ENCODE data around the gene ADCY3.

ADCY3 gene

GRCh38 chr2:24872344-24873115 lies 47.5 kb downstream of the ADCY3 start:
- DNase-seq, result no peak

- DNase-seq, result no peak
Measured at GRCh38 chr2:24871852-24872333, 48.1 kb downstream of the ADCY3 start.

DNA sequence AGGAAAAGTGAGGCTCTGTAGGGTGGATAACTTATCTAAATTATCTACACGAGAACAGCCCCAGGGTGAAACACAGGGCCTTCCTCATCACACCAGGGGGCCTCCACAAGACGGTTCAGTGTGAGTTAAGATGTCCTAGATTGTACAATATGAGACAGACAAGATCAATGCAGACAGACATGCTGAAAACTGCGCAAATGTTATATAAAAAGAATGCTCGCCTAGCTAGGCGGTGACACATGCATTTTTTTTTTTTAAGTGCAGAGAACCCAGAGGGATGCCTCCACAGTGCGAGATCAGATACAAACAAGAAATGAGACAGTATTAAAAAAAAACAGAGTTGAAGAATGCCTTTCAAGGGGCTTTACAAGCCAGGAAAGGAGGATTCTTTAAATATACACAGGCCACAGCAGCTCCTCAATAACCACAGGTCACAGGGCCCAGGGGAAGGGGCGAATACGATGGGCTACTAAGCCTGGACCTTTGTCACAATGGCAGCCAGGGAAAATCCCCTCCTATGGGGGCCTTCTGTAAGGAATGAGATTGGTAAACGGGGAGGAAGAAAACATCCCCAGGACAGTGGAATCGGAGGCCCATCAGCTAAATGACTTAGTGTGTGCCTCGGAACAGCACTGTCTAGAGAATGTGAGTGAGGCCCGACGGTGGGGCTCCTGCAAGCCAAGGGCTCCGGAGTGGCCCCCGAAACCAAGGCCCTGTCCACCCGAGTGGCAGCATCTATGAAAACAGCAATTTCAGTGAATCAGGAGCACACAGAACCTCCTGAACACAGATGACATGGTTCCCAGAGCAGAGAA lies 48.9 kb downstream of the ADCY3 start:
- no peak for DNase-seq

DNA sequence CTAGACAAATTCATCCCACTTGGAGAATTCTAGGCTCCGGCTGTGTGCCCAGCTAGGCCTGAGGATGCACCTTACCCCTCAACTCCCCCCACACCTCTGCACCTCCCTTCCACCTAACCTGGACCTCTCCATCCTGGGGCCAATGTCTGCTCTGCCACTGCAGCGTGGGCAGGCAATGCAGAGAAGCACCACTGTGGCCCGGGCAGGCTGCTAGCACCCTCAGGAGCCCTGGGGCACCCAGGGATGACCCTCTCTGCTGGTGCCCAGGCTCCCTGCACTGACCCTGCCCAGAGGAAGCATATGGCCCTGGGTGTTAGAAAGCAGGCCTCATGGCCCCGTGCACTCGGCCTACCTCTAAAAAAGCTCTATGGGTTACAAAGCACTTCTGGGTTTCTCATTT lies 49.6 kb downstream of the ADCY3 start:
- no peak for DNase-seq

GRCh38 chr2:24866946-24867345 lies 53.1 kb downstream of the ADCY3 start:
- DNase-seq, result no peak

- no peak for DNase-seq
Measured at GRCh38 chr2:24863641-24864040, 56.4 kb downstream of the ADCY3 start.

- DNase-seq, result no peak
Measured at GRCh38 chr2:24861500-24861899, 58.5 kb downstream of the ADCY3 start.

DNA sequence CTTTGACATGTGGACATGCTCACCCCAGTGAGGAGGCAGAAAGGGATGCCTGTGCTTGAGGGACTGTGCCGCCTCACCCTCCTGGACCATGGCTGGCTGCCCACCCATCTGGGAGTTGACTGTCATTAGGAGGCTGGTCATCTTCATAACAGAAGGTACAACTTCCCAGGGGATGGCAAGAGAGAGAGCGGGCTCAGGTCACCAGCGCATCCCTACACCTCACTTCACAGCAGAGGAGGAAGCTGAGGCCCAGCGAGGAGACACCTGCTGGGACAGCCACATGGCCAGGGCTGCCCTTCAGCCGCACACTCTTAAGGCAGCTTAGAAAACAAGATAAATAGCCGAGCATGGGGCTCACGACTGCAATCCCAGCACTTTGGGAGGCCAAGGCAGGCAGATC lies 59.4 kb downstream of the ADCY3 start:
- no peak for DNase-seq

- no peak for DNase-seq
Measured at GRCh38 chr2:24859968-24860600, 60.0 kb downstream of the ADCY3 start.

DNA sequence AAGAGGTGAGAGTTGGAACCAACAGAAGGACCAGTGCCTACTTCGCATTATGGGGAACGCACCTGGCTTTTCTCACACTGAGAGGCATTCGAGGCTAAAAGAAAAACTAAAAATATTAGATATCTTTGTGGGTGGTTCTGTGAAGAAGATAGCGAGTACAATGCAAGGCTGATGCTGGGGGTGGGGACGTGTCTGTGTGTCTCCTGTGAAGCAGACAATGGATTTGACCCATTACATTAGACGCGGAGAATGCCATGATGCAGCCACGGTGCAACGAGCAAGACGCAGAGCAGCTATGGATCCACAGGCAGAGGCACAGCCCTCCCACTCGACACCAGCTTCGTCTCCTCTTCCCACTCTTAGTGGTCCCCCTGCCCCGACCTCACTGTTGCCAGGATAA lies 61.0 kb downstream of the ADCY3 start:
- DNase-seq, result no peak

GRCh38 chr2:24857746-24858145 lies 62.3 kb downstream of the ADCY3 start:
- DNase-seq, result no peak

GRCh38 chr2:24856791-24857211 lies 63.2 kb downstream of the ADCY3 start:
- no peak for DNase-seq

DNA sequence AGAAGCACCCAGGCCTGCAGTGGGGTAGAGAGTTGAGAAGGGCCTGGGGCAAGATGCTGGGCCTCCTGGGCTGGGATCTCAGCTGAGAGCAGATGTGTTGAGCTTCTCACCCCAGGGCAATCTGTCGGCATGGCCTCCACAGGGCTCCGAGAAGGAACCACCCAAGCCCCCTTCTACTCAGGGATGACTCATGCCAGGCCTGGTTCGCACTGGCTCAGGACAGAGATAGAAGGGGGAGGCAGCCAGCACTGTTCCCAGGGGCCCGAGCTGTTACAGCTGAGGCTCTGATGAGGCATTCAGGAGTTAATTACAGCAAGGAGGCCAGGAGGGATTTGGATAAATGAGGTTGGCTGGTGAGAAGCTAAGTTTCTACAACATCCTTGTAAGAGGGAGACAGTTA lies 64.3 kb downstream of the ADCY3 start:
- no peak for DNase-seq

GRCh38 chr2:24855022-24855622 lies 64.9 kb downstream of the ADCY3 start:
- DNase-seq, result no peak

GRCh38 chr2:24853996-24854395 lies 66.0 kb downstream of the ADCY3 start:
- no peak for DNase-seq

DNA sequence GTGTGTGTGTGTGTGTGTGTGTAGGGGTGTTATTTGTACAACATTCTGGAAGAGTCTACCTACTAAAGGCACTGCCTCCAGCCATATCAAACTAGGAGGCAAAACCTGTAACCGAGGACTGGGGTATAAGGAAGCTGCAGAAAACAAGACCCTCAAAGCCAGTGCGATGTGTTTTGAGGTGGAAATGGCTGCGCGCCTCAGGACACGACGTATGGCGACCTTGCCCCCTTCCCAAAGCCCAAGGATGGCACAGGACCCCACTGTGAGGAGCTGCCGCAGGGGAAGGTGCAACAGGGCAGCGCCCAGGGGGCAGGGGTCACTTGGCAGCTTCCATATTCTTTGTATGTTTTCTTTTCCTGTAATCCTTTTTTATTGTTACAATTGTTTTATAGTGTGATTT lies 67.0 kb downstream of the ADCY3 start:
- no peak for DNase-seq

GRCh38 chr2:24852431-24853020 lies 67.5 kb downstream of the ADCY3 start:
- no peak for DNase-seq

DNA sequence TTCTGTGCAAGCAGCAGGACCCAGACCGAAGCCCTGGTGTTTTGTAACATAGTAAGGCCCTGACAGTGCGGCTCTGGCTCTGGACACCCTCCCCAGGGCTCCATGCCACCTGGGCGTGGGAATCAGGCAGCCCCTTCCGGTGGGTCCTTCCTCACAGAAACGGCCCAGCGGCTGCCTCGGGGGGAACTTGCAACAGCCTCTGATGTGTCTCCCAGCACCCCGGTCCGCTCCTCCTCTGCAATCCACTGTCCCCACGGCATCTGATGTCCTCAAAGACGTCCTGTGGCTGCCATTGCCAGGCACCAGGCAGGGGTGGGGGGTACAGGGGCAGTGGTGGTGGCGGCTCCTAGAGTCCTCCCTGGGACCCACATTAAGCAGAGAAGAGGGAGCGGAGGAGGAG lies 68.0 kb downstream of the ADCY3 start:
- DNase-seq, result no peak

DNA sequence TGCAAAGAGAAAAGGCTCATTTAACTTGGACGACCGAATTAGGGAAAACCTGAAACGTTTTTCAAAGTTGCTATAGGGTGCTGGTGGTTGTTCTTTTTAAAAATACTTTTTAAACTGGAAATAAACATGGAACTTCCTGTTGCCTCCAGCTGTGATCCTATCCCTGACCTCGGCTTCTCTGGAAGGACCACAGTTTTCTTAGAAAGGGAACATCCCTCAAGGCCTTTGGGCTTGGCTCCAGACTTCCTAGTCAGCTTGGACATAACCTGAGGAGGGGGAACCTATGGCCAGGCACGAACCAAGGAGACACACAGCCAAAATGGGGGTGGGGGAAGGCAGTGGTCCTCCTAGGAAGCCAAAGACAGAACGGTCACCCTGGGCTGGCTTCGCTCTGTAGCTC lies 69.1 kb downstream of the ADCY3 start:
- DNase-seq, result no peak

DNA sequence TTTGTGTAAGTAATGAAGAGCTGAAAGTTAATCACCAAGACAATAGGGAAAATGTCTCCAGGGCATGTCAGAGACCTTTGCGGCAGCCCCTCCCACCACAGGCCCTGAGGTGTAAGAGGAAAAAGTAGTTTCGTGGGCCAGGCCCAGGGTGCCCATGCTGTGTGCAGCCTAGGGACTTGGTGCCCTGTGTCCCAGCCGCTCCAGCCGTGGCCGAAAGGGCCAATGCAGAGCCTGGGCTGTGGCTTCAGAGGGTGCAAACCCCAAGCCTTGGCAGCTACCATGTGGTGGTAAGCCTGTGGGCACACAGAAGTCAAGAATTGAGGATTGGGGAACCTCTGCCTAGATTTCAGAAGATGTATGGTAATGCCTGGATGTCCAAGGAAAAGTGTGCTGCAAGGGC lies 74.3 kb downstream of the ADCY3 start:
- no peak for DNase-seq

DNA sequence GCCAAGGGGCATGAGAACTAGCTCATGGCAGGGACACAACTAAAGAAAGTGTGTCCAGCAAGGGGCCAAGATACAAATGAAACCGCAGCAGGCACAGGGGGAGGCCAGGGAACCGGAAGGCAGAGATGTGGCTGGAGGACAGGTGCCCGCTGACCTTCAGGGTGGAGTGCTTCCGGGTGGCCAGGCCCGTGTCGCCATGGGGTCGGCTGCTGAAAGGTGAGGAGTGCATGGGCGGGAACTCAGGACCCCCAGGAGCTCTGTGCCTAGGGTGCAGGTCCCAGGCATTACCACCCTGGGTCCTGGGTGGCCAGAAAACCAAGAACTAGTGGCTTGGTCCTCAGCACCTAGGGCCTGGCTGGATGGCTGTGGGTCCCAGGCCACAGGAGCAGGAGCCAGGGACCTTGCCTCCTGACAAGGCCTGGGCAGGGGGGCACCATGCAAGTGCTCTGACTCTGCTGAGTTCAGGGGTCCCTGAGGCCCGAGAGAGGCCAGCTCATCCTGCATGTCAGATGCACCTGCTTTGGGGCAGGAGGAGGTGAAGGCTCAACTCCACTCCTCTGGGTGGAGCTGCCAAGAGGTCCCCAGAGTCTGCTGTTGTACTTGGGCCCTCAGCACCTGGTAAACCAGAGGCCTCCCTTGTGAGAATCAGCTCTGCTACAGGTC lies 75.9 kb downstream of the ADCY3 start:
- DNase-seq, result no peak

DNA sequence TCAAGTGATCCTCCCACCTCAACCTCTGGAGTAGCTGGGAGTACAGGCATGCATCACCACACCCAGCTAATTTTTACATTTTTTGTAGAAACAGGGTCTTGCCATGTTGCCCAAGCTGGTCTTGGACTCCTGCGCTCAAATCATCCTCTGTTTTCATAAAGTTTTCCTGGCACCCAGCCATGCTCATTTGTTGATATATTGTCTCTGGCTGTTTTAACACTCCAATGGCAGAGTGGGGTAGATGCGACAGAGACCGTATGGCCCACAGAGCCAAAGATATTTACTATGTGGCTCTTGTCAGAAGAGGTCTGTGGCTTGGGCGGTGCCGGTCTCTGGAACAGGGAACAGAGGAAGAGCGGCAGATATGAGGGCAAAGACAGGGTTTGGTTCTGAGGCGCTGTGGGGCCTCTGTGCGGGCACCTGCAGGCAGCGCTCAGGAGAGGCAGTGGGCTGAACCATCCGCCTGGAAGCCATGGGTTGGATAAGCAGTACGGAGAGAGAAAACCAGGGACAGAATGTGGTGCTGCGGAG lies 76.6 kb downstream of the ADCY3 start:
- no peak for DNase-seq

Measured in activated CD4-positive, alpha-beta T cell treated with anti-CD3 and anti-CD28 coated beads, Interleukin-2, amount 50 U/mL, for 4 hours (primary cell).